ENCODE data around the gene EHD3. TPM values are rescaled to one million over a fixed set of nuclear protein-coding genes. Genes with fewer than 3 reads are reported as not detected.

EHD3 gene
- polyA plus RNA-seq, 1 donor from 2014 or later, result 3.5 TPM

DNA sequence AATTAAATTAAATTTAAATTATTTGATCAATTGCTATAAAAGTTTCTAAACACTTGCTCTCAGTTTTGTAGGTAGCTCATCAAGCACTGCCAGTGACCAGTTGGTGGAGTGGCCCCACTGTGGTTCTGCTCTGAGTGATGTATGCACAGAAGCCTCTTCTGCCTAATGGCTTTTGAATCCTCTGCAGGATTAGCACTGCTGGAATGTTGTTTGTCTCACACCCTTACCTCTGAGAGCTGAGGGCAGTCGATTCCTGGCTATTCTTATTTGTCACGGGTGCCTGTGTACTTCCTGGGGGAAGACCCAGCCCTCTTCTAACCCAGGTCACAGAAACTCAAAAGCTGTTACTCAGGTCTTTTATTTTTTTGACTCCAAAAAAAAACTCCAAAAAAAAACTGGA, 26.2 kb upstream of the EHD3 start:
- Histone ChIP-seq H3K9me2 (ENCODE audit: insufficient read depth, low read length) (no peaks in the 10 kb centered on the region), H3K4me2 (ENCODE audit: low read length) (no peak overlapping the region), H3K4me3 (ENCODE audit: low read length) (no peak overlapping the region), H3K27ac (ENCODE audit: low read length) (no peak overlapping the region), H3F3A (ENCODE audit: insufficient read depth, low read length, poor library complexity, severe bottlenecking) (no peaks in the 10 kb centered on the region), H4K20me1 (ENCODE audit: insufficient read depth) (no peaks in the 10 kb centered on the region), H3K9ac (ENCODE audit: low read length) (no peak overlapping the region), H2AFZ (ENCODE audit: low read depth, low read length) (no peak overlapping the region), H3K36me3 (ENCODE audit: insufficient read depth, low read length) (no peaks in the 10 kb centered on the region), H3K27me3 (ENCODE audit: insufficient read depth, low read depth, low read length) (no peaks in the 10 kb centered on the region), H3K79me2 (replicated peaks; ENCODE audit: insufficient read depth, low read length) (no peaks in the 10 kb centered on the region), H3K9me3 (ENCODE audit: low read length) (no peaks in the 10 kb centered on the region)
- TF ChIP-seq SMC3 (conservative IDR thresholded peaks at IDR 0.05; ENCODE audit: poor library complexity) (no peak), EP300 (conservative IDR thresholded peaks at IDR 0.05; ENCODE audit: poor library complexity, severe bottlenecking) (no peak), EZH2 (IDR thresholded peaks at IDR 0.05; ENCODE audit: borderline replicate concordance, insufficient read depth, low read length, poor library complexity, severe bottlenecking) (no peak), TAF1 (IDR thresholded peaks at IDR 0.05; ENCODE audit: low read depth) (no peak), POLR2AphosphoS5 (IDR thresholded peaks at IDR 0.05) (no peak), RAD21 (conservative IDR thresholded peaks at IDR 0.05) (no peak), MXI1 (conservative IDR thresholded peaks at IDR 0.05; ENCODE audit: poor library complexity, severe bottlenecking) (no peak)
- TF ChIP-seq, protein P1, sequence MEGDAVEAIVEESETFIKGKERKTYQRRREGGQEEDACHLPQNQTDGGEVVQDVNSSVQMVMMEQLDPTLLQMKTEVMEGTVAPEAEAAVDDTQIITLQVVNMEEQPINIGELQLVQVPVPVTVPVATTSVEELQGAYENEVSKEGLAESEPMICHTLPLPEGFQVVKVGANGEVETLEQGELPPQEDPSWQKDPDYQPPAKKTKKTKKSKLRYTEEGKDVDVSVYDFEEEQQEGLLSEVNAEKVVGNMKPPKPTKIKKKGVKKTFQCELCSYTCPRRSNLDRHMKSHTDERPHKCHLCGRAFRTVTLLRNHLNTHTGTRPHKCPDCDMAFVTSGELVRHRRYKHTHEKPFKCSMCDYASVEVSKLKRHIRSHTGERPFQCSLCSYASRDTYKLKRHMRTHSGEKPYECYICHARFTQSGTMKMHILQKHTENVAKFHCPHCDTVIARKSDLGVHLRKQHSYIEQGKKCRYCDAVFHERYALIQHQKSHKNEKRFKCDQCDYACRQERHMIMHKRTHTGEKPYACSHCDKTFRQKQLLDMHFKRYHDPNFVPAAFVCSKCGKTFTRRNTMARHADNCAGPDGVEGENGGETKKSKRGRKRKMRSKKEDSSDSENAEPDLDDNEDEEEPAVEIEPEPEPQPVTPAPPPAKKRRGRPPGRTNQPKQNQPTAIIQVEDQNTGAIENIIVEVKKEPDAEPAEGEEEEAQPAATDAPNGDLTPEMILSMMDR (IDR thresholded peaks at IDR 0.05; ENCODE audit: poor library complexity, severe bottlenecking), result no peak
- TF ChIP-seq, protein P2, sequence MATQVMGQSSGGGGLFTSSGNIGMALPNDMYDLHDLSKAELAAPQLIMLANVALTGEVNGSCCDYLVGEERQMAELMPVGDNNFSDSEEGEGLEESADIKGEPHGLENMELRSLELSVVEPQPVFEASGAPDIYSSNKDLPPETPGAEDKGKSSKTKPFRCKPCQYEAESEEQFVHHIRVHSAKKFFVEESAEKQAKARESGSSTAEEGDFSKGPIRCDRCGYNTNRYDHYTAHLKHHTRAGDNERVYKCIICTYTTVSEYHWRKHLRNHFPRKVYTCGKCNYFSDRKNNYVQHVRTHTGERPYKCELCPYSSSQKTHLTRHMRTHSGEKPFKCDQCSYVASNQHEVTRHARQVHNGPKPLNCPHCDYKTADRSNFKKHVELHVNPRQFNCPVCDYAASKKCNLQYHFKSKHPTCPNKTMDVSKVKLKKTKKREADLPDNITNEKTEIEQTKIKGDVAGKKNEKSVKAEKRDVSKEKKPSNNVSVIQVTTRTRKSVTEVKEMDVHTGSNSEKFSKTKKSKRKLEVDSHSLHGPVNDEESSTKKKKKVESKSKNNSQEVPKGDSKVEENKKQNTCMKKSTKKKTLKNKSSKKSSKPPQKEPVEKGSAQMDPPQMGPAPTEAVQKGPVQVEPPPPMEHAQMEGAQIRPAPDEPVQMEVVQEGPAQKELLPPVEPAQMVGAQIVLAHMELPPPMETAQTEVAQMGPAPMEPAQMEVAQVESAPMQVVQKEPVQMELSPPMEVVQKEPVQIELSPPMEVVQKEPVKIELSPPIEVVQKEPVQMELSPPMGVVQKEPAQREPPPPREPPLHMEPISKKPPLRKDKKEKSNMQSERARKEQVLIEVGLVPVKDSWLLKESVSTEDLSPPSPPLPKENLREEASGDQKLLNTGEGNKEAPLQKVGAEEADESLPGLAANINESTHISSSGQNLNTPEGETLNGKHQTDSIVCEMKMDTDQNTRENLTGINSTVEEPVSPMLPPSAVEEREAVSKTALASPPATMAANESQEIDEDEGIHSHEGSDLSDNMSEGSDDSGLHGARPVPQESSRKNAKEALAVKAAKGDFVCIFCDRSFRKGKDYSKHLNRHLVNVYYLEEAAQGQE (IDR thresholded peaks at IDR 0.05; ENCODE audit: borderline replicate concordance), result no peak

DNA sequence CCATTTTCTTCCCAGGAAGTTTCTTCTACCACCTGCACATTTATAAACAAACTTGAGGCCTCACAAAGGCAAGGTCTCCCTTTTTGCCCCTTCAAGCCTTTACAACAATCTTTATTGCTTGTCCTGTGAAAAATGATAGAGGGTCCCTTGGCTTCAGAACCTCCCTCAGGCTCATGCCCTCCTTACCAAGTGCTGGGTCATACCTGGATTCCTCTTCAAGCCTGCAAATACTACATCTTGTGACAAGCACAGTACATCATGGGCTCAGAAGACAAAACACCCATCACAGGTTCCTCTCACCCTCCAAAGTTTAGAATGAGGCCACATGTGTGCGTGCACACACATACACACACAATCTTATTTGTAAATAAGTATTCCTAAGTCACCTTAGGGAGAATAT, 25.7 kb upstream of the EHD3 start:
- no peaks in the 10 kb centered on the region for H3K9me3 ChIP-seq (ENCODE audit: low read length)
- no peak overlapping the region for H3K9ac ChIP-seq (ENCODE audit: low read length)

More for the DNA sequence above, 25.7 kb upstream of the EHD3 start:
- Histone ChIP-seq H3K27ac (ENCODE audit: low read length) (no peak overlapping the region), H3K36me3 (ENCODE audit: insufficient read depth, low read length) (no peaks in the 10 kb centered on the region), H3K27me3 (ENCODE audit: insufficient read depth, low read depth, low read length) (no peaks in the 10 kb centered on the region), H4K20me1 (ENCODE audit: insufficient read depth) (no peaks in the 10 kb centered on the region), H3K4me3 (ENCODE audit: low read length) (no peak overlapping the region), H3K9me2 (ENCODE audit: insufficient read depth, low read length) (no peaks in the 10 kb centered on the region), H3K4me2 (ENCODE audit: low read length) (no peak overlapping the region), H3F3A (ENCODE audit: insufficient read depth, low read length, poor library complexity, severe bottlenecking) (no peaks in the 10 kb centered on the region), H3K79me2 (replicated peaks; ENCODE audit: insufficient read depth, low read length) (no peaks in the 10 kb centered on the region), H2AFZ (ENCODE audit: low read depth, low read length) (no peak overlapping the region)
- TF ChIP-seq RAD21 (conservative IDR thresholded peaks at IDR 0.05), result no peak
- no peak for TF ChIP-seq TAF1 (IDR thresholded peaks at IDR 0.05; ENCODE audit: low read depth)
- TF ChIP-seq, protein P2 (IDR thresholded peaks at IDR 0.05; ENCODE audit: borderline replicate concordance), result no peak
- TF ChIP-seq POLR2AphosphoS5 (IDR thresholded peaks at IDR 0.05), result no peak
- TF ChIP-seq EZH2 (IDR thresholded peaks at IDR 0.05; ENCODE audit: borderline replicate concordance, insufficient read depth, low read length, poor library complexity, severe bottlenecking), result no peak
- TF ChIP-seq SMC3 (conservative IDR thresholded peaks at IDR 0.05; ENCODE audit: poor library complexity), result no peak
- no peak for TF ChIP-seq MXI1 (conservative IDR thresholded peaks at IDR 0.05; ENCODE audit: poor library complexity, severe bottlenecking)
- TF ChIP-seq, protein P1 (IDR thresholded peaks at IDR 0.05; ENCODE audit: poor library complexity, severe bottlenecking), result no peak
- no peak for TF ChIP-seq EP300 (conservative IDR thresholded peaks at IDR 0.05; ENCODE audit: poor library complexity, severe bottlenecking)

Measured in neural cell (in vitro differentiated cells).